Gastrocnemius medialis (tissue), 4 donors: ENCODE data around the gene CPXM2. TPM values are rescaled to one million over a fixed set of nuclear protein-coding genes. Genes with fewer than 3 reads are reported as not detected.

Experiments used
- ATAC-seq, 2 donors: fragments of 150-250 bp; one replicate each; pipeline ENCODE4 v1.9.1; 2016
- DNase-seq, 2 donors: peaks; one replicate each; pipeline ENCODE4 v3.0.0-alpha.2; 2019
- H3K27ac ChIP-seq, 4 donors: fragments of 200-600 bp; sonication (generic); 1 replicate in 1 of 4; 2 replicates in 3 of 4; pipeline ENCODE4 v1.5.1; 2016 to 2018; ENCODE audit warnings: mild to moderate bottlenecking in 2 of 4, moderate library complexity in 1 of 4
- H3K27me3 ChIP-seq, 3 donors: fragments of 200-600 bp; sonication (generic) in 2 of 3; 1 replicate in 1 of 3; 2 replicates in 2 of 3; pipeline versions ENCODE4 v1.5.1 to v1.6.0; 2016 to 2019; ENCODE audit warnings: mild to moderate bottlenecking in 1 of 3, moderate library complexity in 1 of 3
- H3K36me3 ChIP-seq, 2 donors: fragments of 200-600 bp; sonication (generic) in 1 of 2; one replicate each; pipeline ENCODE4 v1.5.1; 2017 to 2018
- H3K4me1 ChIP-seq, 2 donors: fragments of 200-600 bp; sonication (generic) in 1 of 2; one replicate each; pipeline ENCODE4 v1.5.1; 2016 to 2017; ENCODE audit warnings: mild to moderate bottlenecking in 2 of 2
- H3K4me3 ChIP-seq, 4 donors: fragments of 200-600 bp; sonication (generic) in 3 of 4; 1 replicate in 1 of 4; 2 replicates in 3 of 4; pipeline ENCODE4 v1.5.1; 2016 to 2019; ENCODE audit warnings: mild to moderate bottlenecking in 2 of 4
- H3K9me3 ChIP-seq, 3 donors: fragments of 200-600 bp; sonication (generic) in 2 of 3; 1 replicate in 1 of 3; 2 replicates in 2 of 3; pipeline ENCODE4 v1.5.1; 2016 to 2019
- POLR2A ChIP-seq, 2 donors: fragments of 450-650 bp; IDR thresholded peaks; one replicate each; pipeline ENCODE4 v1.6.1; 2017; ENCODE audit warnings: antibody characterized with exemption in 2 of 2, mild to moderate bottlenecking in 2 of 2, moderate library complexity in 2 of 2
- in situ Hi-C, 4 donors: fragments of 200-750 bp; cut with MboI; loops; one replicate each; pipeline versions ENCODE4 v1.15.0 to v1.8.0; 2017; ENCODE audit warnings: low sequenced_read_pairs in 4 of 4
- intact Hi-C: fragments of 100-400 bp; cut with DNase I; formaldehyde crosslinking; loops from one replicate; pipeline ENCODE4 v1.15.1; 2023; ENCODE audit warnings: low total_unique reads
- total RNA-seq, 4 donors: library from RNA; depleted of rRNA; stranded (reverse); fragments of >200 nt; gene quantifications; one replicate each; pipeline versions ENCODE4 v1.1.0 to v1.2.3, GENCODE V29; 2016
- TF ChIP-seq, protein P1 (sequence below), 5 experiments: fragments of 450-650 bp in 3 of 5; fragments of 200-600 bp in 2 of 5; sonication (generic) in 2 of 5; IDR thresholded peaks in 4 of 5; conservative IDR thresholded peaks in 1 of 5; 1 replicate in 4 of 5; 2 replicates in 1 of 5; pipeline ENCODE4 v1.5.1; 2016 to 2019; ENCODE audit warnings: antibody characterized with exemption in 5 of 5, mild to moderate bottlenecking in 3 of 5, moderate library complexity in 3 of 5

CPXM2 gene
- total RNA-seq: 1 to 10 TPM in 3 of 4 donors, under 1 TPM in 1; 0.63 to 4.1 (median 1.9) TPM

DNA sequence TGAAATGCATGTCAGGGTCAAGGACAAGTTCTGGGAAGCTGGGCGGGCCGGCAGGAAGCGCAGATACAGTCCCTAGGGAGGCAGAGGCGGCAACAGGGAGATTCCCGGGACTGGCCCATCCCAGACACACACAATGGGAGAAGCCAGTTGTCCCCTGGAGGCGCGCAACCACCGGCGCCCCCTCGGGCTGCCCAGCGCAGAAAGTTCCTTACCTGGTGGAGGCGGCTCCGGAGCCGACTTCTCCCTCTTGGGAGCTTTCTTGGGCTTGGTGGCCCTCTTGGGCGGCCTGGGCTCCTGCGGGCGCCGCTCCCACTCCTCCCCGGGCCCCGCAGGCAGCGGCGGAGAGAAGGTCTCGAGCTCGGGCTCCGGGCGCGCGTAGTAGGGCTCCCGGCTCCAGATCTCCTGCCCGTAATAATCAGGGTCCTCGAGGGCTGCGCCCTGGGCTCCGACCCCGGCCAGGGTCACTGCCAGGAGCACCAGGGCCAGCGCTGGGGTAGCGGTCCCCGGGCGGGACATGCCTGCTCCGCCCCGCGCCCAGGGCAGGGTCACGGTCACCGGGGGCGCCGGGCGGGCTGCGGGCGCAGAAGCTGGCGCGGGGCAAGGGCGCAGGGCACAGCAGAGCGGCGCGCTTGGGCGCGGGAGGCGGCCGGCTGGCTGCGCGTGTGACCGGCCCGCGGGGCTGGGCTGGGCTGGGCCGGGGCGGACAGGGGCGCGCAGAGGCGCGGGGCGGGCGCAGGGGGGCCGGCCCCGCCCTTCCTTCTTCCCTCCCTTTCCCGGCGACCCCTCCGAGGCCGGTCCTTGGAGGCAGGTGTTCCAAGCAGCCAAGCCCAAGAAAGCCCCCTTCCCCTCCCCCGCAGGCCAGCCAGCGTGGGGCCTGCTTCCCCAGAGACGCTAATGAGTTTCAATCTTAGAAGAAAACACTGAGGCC lies at the start of gene CPXM2:
Gene CPXM2, minus strand, starts transcription at position 664 of the 928 bp plus-strand sequence. Its CDS starts 148 bp downstream, at position 516.
- Histone ChIP-seq H3K27ac (peak within 1 kb of the TSS; percentile 12 to 54 (median 32)), H3K36me3 (no peaks in the 10 kb centered on the region), H3K4me1 (no peaks in the 10 kb centered on the region), H3K27me3 (peaks cover 12 to 21% (median 19%) of the 10 kb centered on the region in 3 donors), H3K4me3 (peak within 1 kb of the TSS; percentile 21 to 44 (median 26)), H3K9me3 (no peaks in the 10 kb centered on the region)
- DNase-seq (no peak), ATAC-seq (no peak)
- TF ChIP-seq, protein P1, sequence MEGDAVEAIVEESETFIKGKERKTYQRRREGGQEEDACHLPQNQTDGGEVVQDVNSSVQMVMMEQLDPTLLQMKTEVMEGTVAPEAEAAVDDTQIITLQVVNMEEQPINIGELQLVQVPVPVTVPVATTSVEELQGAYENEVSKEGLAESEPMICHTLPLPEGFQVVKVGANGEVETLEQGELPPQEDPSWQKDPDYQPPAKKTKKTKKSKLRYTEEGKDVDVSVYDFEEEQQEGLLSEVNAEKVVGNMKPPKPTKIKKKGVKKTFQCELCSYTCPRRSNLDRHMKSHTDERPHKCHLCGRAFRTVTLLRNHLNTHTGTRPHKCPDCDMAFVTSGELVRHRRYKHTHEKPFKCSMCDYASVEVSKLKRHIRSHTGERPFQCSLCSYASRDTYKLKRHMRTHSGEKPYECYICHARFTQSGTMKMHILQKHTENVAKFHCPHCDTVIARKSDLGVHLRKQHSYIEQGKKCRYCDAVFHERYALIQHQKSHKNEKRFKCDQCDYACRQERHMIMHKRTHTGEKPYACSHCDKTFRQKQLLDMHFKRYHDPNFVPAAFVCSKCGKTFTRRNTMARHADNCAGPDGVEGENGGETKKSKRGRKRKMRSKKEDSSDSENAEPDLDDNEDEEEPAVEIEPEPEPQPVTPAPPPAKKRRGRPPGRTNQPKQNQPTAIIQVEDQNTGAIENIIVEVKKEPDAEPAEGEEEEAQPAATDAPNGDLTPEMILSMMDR (IDR thresholded peaks at IDR 0.05 in 4 of 5, conservative IDR thresholded peaks at IDR 0.05 in 1 of 5): no peak
- no peak for TF ChIP-seq POLR2A (IDR thresholded peaks at IDR 0.05)
- intact Hi-C loops: no loop called here
- in situ Hi-C loops: no loop called here

DNA sequence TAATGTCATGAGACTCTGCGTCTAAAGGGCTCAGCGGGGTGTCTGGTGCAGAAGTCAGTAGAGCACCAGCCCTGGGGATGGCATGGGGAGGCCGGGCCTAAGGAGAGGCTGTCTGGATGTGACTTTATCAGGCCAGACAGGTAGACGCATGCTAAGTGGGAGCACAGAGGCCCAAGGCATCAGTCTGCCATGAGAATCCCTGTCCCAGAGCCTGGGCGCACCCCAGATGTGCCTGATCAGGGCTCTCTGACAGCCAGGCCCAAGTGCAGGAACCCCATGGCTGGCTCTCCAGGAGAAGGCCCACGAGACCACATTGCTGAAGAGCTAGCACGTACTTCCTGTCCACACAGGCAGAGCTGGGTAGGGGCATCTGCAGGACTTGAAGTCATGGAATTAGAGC lies 48.0 kb upstream of the CPXM2 start:
- intact Hi-C loops (no loop called here), in situ Hi-C loops (no loop called here)
- H3K27me3 ChIP-seq: no peaks in the 10 kb centered on the region
- H3K4me1 ChIP-seq: no peaks in the 10 kb centered on the region
- ATAC-seq: no peak
- no peaks in the 10 kb centered on the region for H3K36me3 ChIP-seq
- TF ChIP-seq, protein P1 (IDR thresholded peaks at IDR 0.05 in 4 of 5, conservative IDR thresholded peaks at IDR 0.05 in 1 of 5): no peak
- no peak for TF ChIP-seq POLR2A (IDR thresholded peaks at IDR 0.05)
- no peak for DNase-seq
- H3K4me3 ChIP-seq: no peak overlapping the region
- no peak overlapping the region for H3K27ac ChIP-seq
- H3K9me3 ChIP-seq: no peaks in the 10 kb centered on the region

GRCh38 chr10:123938890-123939289 lies 47.3 kb upstream of the CPXM2 start:
- in situ Hi-C loops: no loop called here
- Histone ChIP-seq H3K36me3 (no peaks in the 10 kb centered on the region), H3K27me3 (no peaks in the 10 kb centered on the region), H3K9me3 (no peaks in the 10 kb centered on the region), H3K4me3 (no peak overlapping the region), H3K4me1 (no peaks in the 10 kb centered on the region), H3K27ac (no peak overlapping the region)
- TF ChIP-seq, protein P1 (IDR thresholded peaks at IDR 0.05 in 4 of 5, conservative IDR thresholded peaks at IDR 0.05 in 1 of 5): no peak
- no peak for TF ChIP-seq POLR2A (IDR thresholded peaks at IDR 0.05)
- DNase-seq (no peak), ATAC-seq (no peak)
- intact Hi-C loops: no loop called here

DNA sequence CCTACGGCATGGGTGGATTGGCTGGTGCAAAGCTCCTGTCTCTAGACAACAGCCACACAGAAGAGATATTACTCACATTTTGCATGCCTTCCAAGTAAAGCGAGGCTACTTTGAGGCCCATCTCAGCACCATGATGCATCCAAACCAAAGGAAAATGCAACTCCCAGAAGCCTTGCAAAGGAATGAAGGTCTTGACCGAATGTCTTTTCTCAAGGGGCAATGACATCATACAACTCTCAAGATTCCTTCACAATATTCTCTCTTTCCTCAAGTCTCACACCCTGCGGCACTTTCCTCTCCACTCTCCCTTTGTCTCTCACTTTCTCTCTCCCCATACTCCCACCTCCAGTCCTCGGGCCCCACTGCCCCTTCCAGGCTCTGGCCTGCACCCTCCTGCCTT lies 44.8 kb upstream of the CPXM2 start:
- TF ChIP-seq, protein P1 (IDR thresholded peaks at IDR 0.05 in 4 of 5, conservative IDR thresholded peaks at IDR 0.05 in 1 of 5): no peak
- TF ChIP-seq POLR2A (IDR thresholded peaks at IDR 0.05): no peak
- intact Hi-C loops (no loop called here), in situ Hi-C loops (no loop called here)
- H3K4me3 ChIP-seq: no peak overlapping the region
- H3K4me1 ChIP-seq: no peaks in the 10 kb centered on the region
- H3K36me3 ChIP-seq: no peaks in the 10 kb centered on the region
- no peaks in the 10 kb centered on the region for H3K27me3 ChIP-seq
- ATAC-seq (peak in 1 of 2 donors; percentile 30), DNase-seq (no peak)
- H3K9me3 ChIP-seq: no peaks in the 10 kb centered on the region
- H3K27ac ChIP-seq: no peak overlapping the region
